H54 (cell line): ENCODE results near the gene PFDN5.
"Not testable (repeated sequence)": the region's sequence is repeated elsewhere in the genome, so short reads cannot be mapped to it uniquely, and the experiment has no call there.

Source experiments
- DNase-seq: peaks from one replicate; pipeline ENCODE4 v3.0.0; 2011; ENCODE audit warnings: low spot score, mixed read lengths; ENCODE audit not compliant: insufficient read length
- FAIRE-seq: peaks from 3 replicates; lab custom pipeline; 2011; peaks lifted over from hg19 to GRCh38; lab: Jason Lieb, UNC
- POLR2A ChIP-seq: IDR thresholded peaks from 2 replicates; pipeline ENCODE4 v1.6.1; 2011; ENCODE audit warnings: low read depth, mild to moderate bottlenecking, low read length

The PFDN5 gene

DNA sequence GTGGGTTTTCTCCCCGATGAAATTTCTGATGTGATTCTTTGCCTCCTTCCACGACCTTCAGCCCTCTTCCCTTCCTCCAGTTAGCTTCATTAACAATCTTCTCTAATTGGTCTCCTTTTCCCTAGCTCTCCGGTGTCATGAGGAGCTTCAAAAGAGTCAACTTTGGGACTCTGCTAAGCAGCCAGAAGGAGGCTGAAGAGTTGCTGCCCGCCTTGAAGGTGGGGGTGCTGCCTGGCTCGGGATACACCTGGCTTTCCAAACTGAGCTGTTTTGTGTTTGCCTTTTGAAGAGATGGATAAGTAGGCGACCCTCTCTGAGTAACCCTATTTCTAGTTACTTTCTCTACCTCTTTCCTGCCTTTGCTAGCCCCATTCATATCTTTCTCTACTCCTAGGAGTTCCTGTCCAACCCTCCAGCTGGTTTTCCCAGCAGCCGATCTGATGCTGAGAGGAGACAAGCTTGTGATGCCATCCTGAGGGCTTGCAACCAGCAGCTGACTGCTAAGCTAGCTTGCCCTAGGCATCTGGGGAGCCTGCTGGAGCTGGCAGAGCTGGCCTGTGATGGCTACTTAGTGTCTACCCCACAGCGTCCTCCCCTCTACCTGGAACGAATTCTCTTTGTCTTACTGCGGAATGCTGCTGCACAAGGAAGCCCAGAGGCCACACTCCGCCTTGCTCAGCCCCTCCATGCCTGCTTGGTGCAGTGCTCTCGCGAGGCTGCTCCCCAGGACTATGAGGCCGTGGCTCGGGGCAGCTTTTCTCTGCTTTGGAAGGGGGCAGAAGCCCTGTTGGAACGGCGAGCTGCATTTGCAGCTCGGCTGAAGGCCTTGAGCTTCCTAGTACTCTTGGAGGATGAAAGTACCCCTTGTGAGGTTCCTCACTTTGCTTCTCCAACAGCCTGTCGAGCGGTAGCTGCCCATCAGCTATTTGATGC lies 26.4 kb upstream of the PFDN5 start:
- no peak for TF ChIP-seq POLR2A

DNA sequence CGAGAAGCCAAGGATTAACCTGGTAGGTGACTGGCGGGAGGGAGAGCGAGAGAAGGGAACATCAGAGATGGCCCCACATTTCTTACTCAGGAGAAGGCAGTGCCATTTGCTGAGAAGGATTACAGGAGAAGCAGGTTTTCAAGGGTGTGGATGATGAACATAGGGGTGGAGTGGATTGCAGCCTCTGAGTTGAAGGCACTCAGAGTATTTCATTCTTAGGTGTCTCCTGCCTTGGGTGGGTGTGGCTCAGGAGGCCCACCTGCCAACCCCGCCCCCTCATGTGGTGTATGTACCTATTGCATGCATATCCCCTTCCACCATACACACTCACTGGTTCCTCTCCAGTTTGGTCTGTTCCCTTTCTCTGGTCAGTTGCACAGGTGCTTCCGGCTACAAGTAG lies 20.9 kb upstream of the PFDN5 start:
- no peak for TF ChIP-seq POLR2A
- DNase-seq (no peak), FAIRE-seq (no peak)

More for the DNA sequence above, 26.4 kb upstream of the PFDN5 start:
- FAIRE-seq = no peak
- DNase-seq = no peak

GRCh38 chr12:53276511-53276910 lies 18.8 kb upstream of the PFDN5 start:
- no peak for DNase-seq
- TF ChIP-seq POLR2A = no peak
- no peak for FAIRE-seq

DNA sequence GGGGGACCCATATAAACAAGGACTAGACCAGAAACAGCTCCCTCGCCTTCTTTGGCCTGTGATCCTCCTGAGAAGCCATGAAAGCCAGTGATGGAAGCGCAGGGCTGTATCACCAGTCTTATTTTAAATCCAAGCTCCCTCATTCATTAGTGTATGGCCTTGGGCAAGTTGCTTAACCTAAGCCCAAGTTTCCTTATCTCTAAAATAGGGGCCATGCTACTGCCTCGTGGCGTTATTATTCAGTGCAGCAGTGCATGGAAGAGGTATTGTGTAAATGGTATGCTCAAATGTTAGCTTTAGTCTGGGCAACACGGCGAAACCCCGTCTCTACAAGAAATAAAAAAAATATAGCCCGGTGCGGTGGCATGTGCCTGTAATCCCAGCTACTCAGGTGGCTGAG lies 17.4 kb upstream of the PFDN5 start:
- no peak for FAIRE-seq
- DNase-seq = no peak
- no peak for TF ChIP-seq POLR2A

DNA sequence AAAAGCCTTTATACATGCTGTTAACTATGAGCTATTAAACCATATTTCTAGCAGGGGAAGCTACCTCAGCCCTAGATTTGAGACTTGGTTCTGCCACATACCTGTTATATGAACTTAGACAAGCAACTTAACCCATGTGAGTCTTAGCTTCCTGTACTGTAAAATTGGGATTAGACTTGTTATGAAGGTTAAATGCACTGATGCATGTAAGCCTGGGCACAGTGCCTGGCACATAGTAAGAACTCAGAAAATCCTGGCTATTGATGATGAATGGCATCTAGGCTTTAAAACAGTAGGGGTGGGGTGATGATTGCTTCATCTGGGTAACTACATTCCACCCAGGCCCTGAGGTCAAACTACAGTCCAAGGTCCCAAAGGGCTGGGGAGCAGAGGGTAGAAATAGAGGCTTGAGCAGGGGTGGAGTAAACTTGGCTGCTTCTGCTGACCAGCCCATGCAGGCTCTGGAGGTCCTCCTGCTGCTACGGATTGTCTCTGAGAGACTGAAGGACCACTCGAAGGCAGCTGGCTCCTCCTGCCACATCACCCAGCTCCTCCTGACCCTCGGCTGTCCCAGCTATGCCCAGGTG lies 16.0 kb upstream of the PFDN5 start:
- no peak for FAIRE-seq
- TF ChIP-seq POLR2A = no peak

DNA sequence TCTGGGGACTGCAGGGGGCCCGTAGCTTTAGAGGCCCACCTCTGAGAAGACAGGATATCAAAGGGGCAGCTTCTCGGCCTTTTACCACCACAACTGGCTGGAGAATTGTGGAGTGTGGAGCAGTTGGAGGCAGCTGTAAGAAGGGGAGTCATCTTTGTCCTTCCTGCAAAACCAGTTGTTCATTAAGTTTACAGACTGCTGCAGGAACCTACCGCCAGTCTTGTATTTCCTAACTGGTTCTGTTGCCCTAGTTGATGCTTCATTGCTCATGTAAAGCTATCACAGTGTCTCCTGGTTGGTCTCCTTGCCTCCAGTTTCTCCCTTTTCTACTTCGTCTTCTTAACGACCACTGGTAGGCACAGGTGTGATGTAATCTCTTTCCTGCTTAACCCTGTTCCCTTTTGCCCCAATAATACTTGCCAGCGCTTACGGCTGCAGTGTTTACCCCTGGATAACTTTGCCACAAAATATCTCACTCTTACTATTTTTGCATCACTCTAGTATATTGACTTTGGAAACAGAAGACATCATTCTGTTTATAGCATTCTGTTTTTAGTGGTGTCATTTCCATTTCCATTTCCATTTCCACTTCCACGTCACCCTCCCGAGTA lies 15.3 kb upstream of the PFDN5 start:
- FAIRE-seq = no peak
- TF ChIP-seq POLR2A = no peak
- DNase-seq = no peak

More for the DNA sequence above, 16.0 kb upstream of the PFDN5 start:
- no peak for DNase-seq

DNA sequence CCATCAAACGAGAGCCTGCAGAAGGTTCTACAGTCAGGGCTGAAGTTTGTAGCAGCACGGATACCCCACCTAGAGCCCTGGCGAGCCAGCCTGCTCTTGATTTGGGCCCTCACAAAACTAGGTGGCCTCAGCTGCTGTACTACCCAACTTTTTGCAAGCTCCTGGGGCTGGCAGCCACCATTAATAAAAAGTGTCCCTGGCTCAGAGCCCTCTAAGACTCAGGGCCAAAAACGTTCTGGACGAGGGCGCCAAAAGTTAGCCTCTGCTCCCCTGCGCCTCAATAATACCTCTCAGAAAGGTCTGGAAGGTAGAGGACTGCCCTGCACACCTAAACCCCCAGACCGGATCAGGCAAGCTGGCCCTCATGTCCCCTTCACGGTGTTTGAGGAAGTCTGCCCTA lies 8.9 kb upstream of the PFDN5 start:
- TF ChIP-seq POLR2A = no peak
- FAIRE-seq (no peak), DNase-seq (no peak)

DNA sequence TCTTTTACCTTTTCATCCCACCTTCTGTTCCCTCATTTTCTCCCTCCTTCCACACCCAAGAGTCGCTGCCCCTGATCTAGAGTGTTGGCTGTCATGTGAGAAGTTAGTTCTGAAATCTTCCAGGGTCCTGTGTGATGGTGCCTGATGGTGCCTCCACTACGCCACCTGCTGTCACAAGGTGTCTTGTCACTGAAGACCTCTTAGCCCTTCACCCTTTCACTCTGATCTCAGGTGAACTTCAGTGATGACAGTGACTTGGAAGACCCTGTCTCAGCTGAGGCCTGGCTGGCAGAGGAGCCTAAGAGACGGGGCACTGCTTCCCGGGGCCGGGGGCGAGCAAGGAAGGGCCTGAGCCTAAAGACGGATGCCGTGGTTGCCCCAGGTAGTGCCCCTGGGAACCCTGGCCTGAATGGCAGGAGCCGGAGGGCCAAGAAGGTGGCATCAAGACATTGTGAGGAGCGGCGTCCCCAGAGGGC lies 7.6 kb upstream of the PFDN5 start:
- no peak for FAIRE-seq
- TF ChIP-seq POLR2A = no peak
- DNase-seq = no peak

DNA sequence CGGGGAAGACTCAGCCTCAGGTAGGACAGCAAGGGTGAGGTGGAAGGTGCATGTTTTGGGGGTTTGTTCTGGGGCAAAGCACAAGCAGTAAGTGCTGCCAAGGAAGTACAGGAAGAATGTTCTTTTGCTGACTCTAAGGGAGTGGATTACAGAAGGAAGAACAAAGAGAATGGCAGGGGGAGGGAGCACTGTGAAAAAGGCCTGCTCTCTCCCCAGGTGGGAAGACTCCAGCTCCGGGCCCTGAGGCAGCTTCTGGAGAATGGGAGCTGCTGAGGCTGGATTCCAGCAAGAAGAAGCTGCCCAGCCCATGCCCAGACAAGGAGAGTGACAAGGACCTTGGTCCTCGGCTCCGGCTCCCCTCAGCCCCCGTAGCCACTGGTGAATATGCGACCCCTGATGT lies 7.0 kb upstream of the PFDN5 start:
- no peak for TF ChIP-seq POLR2A
- FAIRE-seq = no peak
- DNase-seq = no peak

GRCh38 chr12:53289891-53290290 lies 5.5 kb upstream of the PFDN5 start:
- DNase-seq (peak; percentile 57), FAIRE-seq (peak; percentile 65)

DNA sequence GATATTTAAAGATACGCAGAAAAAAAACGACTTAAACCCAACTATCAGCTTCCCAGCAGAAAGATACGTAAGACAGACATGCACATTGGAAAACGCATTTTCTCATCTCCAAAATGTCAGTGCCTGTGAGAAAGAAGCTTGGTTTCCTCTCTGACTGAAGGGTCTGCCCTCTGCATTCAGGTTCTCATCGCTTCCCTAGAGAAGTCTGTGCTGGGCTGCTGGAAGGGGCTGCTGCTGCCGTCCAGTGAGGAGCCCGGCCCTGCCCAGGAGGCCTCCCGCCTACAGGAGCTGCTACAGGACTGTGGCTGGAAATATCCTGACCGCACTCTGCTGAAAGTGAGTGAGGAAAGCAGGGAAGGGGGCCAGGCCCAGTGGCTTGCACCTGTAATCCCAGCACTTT lies 4.7 kb upstream of the PFDN5 start:
- FAIRE-seq = no peak
- TF ChIP-seq POLR2A = no peak
- no peak for DNase-seq

More at GRCh38 chr12:53289891-53290290, 5.5 kb upstream of the PFDN5 start:
- TF ChIP-seq POLR2A = no peak

DNA sequence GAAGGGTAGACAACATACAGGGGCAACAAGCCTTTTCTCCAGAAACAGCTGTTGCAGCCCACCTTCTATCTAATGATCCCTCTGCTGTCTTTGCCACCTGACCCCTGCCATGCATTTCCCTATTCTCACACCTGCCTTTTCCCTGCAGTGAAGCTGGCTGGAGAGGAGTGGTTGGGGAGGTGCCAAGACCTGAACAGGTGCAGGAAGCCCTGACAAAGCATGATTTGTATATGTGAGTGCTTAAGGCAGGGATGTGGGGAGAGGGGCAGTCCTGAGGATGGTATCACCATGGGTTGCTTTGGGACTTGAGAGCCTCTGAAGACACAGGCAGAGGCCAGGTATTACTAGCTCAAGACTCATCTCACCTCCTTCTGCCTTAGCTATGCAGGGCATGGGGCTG lies 2.9 kb upstream of the PFDN5 start:
- no peak for DNase-seq
- no peak for TF ChIP-seq POLR2A
- FAIRE-seq = no peak

GRCh38 chr12:53295891-53296219 lies 513 bp downstream of the PFDN5 start:
- TF ChIP-seq POLR2A = no peak
- FAIRE-seq (no peak), DNase-seq (no peak)

- FAIRE-seq, DNase-seq: not testable (repeated sequence)
These were observed 1.8 kb downstream of the PFDN5 start for GRCh38 chr12:53297106-53297505.
